Stimulated activated CD4-positive, alpha-beta T cell treated with anti-CD3 and anti-CD28 coated beads, Interleukin-2, amount 100 ng/mL, for 4 hours (primary cell): ENCODE data around the gene MACROD2.
"Not testable (repeated sequence)": the region's sequence is repeated elsewhere in the genome, so short reads cannot be mapped to it uniquely, and the experiment has no call there.

Experiments used
- DNase-seq: peaks from one replicate; pipeline ENCODE4 v3.0.0-alpha.2; 2020; ENCODE audit warnings: low read depth

Gene MACROD2

DNA sequence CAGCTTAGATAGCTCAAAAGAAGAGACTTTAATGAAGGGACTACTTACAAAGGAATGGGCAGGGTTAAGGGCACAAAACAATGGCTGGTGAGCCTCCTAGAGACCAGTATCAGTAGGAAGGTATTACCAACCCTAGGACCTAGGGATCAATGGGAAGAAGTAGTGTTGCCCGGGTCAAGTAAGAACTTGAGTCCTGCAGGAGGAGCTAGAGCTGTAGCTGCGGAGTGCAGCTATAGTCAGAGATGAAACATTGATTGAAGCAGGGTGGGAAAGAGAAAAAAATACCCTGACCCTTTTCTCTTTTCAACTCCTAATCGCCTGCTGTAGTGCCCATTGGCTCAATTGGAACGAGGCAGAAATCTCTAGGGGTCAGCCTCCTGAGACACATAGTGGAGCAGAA lies 198.1 kb downstream of the MACROD2 start:
- DNase-seq, result no peak

DNA sequence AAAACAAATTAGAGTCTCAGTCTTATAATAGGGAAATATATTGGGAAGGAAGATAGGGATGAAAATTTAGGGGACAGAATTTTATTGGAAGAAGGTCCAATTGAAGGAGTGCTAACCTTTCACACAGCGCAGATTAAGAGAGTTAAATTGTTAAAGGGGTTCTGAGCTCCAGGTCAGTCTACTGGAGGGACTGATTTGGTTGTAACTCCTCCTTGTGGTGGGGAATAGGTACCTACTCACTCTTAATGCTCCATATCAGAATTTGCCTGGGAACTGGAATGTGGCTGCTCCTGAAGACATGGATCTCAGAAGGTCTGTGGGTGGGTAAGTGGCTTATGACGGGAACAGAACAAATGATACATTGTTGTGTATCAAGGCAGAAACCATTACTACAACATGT lies 198.6 kb downstream of the MACROD2 start:
- no peak for DNase-seq

DNA sequence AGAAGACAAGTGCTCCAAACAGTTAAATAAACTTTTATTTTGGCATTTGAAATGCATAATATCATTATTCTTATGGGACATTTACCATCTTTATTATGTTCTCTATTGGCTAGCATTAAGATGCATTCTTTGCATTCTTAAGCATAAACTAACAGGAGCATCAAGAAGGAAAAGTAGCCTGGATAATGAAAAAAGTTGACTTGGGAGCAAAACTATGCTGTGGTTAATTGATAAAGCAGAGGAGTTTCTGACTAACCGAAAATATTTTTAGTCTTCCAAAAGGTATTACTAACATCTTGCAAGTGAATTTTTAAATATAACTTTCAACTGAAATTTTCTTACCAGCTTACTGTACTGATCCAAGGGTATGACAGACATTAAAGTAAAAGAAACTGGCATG lies 201.8 kb downstream of the MACROD2 start:
- DNase-seq, result no peak

DNA sequence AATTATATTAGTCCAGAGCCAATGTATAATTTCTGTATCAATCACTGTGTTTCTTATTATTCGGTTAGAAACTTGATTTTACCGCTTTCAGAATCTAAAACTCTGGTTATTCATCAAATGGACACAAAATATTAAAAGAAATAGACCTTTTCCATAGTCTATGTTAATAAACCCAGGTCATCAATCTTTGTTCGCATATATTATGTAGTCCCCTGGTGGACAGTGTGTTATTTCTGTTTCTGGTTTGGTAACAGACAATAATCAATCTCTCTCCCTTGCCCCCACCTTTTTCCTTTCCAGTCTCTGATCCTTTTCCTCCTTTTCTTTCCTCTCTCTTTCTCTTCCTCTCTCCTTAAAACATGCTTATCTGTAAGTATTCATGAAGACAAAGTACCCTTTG lies 203.1 kb downstream of the MACROD2 start:
- DNase-seq, result no peak

DNA sequence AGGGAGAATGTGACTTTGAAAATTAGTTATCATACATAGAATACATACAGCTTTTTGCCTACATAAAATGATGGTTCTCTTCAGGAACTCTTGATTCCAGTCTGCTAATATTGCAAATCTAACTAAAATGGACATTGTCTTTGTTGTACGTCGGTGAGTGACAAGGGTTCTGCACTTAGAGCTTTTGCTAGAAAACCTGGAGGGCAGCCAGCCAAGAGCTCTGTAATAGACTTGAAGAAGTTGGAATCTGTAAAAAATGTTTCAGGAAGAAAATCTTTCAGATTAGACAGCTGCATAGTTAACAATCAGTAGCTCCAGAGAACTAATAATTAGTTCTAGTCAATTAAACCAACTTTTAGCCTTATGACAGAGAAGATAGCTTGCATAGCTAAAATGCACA lies 203.8 kb downstream of the MACROD2 start:
- no peak for DNase-seq

DNA sequence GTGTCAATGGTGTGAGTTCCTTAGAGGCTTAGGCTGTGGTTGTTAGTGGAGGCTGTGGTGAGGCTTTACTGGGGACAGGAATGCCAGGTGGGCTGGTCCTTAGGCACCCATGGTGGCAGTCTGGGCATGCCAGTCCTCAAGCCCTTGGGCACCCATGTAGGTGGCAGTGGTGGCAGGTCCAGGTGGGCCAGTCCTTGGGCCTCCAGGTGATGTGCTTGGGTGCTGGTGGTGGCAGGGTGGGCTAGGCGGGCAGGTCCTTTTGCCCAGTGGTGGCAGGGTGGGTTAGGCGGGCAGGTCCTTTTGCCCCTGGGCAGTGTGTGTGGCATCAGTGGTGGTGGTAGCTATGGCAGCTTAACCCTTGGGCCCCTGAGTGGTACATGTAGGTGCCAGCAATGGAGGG lies 208.3 kb downstream of the MACROD2 start:
- DNase-seq, result no peak

DNA sequence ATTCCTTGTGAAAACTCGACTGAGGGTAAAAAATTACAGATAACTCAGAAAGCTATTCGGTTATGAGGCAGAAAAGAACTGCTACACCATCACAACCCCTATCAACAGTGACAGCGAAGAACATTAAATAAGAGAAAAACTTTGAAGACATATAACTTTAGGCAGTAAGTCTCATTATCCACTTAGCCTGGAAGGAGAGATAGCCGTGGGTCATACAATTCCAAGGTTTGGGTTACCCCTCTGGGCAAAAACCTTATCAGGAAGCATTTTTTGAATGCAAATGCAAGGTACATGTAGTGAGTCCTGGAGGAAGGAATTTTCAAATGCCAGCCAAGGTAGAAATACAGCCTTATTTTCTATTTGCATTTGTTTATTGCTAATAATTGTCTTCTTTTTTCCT lies 212.3 kb downstream of the MACROD2 start:
- no peak for DNase-seq

DNA sequence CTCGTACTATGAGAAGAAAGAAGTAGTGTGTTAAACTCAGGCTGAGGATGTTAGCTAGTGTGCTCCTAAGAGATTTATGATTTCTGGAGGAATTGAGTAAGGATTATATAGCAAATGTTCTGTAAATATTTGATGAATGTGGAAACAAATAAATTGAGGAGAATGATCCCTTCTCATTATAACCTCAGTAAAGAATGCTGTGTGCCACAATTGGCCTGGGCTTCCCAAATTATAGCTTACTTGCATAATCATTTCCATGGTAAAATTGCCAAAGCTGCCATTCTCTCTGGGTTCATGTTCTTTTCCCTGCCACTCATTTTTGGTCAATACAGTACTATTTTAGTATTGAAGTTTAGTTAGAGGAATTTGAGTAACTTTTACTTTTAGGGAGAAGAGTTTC lies 213.6 kb downstream of the MACROD2 start:
- no peak for DNase-seq

DNA sequence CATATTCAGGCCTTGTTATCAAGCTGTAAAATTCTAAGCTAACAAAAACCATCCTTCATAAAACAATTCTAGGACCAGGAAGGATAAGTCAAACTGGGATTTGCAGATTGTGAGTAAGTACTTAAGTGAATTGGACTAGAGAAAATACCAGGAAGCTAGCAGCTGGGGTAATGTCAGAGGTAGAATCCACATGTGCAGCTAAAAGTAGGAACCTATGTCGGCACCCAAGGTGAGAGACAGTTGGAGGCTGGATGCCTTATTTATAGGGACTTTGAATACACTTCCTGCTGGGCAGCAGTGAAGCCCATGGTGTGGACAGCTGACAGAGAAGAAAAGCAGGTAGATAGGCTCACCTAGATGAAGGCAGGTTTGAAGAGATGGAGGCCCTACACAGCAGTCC lies 214.8 kb downstream of the MACROD2 start:
- no peak for DNase-seq

DNA sequence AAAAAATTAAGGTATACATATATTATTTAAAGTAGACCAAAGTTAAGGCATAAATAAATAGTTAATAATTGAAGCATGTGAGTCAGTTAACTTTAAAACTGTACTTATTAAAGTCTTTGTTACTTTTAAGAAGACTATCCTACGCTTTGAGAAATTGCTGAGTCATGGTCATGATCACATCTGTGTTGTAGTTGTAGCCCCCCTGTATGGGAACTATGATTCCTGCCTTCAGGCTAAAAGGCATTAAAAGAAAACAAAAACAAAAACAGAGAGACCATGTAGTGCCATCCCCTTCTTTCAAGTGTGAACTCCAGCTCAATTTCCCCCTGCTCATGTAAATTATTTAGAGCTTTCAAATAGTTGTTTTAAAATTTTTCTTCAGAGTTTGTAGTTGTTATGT lies 218.7 kb downstream of the MACROD2 start:
- DNase-seq, result no peak

DNA sequence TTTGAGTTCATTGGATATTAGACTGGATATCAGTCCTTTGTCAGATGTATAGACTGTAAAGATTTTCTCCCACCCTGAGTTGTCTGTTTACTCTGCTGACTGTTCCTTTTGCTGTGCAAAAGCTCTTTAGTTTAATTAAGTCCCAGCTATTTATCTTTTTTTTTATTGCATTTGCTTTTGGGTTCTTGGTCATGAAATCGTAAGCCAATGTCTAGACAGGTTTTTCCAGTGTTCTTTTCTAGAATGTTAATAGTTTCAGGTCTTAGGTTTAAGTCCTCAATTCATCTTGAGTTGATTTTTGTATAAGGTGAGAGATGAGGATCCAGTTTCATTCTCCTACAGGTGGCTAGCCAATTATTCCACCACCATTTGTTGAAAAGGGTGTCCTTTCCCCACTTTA lies 220.6 kb downstream of the MACROD2 start:
- not testable (repeated sequence) for DNase-seq

DNA sequence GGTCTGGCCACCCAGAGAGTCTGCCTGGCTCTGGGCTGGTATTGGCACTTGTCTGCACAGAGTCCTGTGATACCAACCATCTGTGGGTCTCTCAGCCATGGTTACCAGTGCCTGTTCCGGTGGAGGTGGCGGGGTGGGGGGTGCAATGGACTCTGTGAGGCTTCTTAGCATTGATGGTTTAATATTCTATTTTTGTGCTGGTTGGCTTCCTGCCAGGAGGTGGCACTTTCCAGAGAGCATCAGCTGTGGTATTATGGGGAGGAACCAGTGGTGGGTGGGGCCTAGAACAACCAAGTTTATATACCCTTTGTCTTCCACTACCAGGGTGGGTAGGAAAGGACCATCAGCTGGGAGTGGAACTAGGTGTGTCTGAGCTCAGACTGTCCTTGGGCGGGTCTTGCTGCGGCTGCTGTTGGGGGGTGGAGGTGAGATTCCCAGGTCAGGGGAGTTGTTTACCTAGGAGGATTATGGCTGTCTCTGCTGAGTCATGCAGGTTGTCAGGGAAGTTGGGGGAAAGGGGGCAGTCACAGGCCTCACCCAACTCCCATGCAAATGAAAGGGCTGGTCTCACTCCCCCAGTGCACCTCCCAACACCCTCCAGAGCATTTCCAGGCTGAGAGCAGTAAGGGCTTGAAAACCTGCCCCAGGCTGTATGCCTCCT lies 224.6 kb downstream of the MACROD2 start:
- DNase-seq, result no peak

DNA sequence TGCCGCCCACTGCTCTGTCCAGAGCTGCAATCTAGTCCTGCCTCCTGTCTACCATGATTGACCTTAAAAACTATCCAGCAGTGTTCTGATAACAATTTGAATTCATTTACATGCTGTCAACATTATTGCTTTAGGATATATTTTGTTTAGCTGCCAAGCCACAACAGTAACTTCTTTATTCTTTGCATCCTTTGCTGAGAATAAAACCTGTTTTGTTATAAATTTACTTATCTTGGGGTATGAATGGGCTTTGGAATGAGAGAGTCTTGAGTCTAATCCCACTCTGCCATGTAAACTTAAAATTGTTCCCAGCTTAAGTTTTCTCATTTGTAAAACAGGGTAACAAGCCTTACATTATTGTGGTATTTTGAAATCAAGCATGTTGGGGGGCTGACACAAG lies 225.7 kb downstream of the MACROD2 start:
- no peak for DNase-seq

DNA sequence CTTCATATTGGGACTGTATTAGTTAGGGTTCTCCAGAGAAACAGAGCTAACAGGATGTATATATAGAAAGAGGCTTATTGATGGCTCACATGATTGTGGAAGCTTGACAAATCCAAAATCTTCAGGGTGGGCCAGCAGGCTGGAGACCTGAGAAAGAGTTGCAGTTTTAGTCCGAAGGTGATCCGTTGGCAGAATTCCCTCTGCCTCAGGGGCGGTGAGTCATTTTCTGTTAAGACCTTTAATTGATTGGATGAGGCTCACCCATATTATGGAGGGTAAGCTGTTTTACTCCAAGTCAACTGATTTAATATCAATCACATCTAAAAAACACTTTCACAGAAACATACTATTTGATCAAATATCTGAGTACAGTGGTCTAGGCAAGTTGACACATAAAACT lies 228.5 kb downstream of the MACROD2 start:
- no peak for DNase-seq

DNA sequence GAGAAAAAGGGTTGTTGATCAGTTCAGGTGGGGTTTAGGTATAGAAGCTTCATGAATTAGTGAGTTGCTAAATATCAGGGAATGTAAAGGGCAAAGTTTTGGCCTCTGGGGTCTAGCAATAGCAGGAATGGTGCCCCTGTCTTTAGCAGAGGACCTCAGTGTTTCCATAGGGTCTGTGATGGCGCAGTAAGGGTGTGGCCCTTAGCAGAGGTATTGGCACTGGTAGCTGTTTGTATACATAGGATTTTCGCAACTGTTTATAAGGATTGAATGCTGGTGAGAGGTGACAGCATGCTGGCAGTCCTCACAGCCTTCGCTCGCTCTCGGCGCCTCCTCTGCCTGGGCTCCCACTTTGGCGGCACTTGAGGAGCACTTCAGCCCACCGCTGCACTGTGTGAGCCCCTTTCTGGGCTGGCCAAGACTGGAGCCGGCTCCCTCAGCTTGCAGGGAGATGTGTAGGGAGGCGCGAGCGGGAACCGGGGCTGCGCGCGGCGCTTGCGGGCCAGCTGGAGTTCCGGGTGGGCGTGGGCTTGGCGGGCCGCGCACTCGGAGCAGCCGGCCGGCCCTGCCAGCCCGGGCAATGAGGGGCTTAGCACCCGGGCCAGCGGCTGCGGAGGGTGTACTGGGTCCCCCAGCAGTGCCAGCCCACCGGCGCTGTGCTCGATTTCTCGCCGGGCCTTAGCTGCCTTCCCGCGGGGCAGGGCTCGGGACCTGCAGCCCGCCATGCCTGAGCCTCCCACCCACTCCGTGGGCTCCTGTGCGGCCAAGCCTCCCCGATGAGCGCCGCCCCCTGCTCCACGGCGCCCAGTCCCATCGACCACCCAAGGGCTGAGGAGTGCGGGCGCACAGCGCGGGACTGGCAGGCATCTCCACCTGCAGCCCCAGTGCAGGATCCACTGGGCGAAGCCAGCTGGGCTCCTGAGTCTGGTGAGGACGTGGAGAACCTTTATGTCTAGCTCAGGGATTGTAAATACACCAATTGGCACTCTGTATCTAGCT lies 231.0 kb downstream of the MACROD2 start:
- DNase-seq, result not testable (repeated sequence)

DNA sequence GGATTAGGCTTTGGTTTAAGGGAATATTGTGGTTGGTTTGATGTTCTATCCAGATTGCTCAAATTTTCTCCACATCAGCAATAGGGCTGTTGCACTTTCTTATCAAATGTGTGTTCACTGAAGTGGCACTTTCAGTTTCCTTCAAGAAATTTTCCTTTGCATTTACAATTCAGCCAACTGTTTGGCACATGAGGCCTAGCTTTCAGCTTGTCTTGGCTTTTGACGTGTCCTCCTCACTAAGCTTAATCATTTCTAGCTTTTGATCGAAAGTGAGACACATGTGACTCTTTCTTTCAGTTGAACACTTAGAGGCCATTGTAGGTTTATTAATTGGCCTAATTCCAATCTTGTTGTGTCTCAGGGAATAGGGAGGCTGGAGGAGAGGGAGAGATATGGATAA lies 237.3 kb downstream of the MACROD2 start:
- DNase-seq, result no peak

DNA sequence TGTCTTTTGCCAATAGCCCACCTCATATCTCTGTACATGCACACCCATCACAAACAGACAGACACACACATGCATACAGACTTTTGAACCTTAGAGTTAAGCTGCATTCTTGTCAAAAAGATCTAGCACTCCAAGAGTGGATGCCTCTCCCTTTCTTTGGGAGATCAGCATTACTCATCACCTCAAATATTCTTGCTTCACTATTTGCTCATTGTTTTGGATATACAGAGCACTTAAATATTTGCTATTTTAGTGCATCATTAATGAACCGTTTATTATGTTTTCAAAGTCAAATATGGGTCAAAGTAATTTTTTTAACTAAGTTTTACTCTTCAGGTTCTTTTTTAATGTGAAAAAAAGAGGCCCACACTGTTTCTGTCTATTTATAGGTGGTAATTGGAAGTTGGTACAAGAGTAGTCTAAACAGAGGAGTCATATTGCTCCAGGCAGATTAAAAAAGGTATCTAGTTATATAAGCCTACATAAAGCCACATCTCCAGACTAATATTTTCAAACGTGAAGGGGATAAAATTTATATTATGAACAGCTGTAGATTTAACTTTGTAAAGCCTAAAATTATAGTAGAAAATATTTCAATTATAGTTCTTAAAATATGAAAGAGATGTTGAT lies 239.5 kb downstream of the MACROD2 start:
- no peak for DNase-seq

DNA sequence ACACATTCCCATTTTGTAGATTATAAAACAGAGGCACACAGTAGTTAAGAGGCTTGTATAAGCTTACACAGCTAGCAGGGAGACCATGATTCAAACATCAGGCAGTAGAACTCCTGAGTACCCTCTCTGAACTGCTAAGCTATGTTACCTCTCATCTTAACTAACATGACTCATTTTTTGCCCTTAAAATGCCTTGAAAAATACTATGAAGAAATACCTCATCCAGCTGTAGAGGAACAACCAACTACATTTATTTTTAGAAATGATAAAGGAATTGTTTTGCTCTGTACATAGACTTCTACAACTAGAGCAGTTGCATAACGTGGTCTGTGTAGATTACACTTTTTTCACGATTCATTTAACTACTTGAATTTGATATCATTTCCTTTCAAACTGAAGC lies 240.0 kb downstream of the MACROD2 start:
- DNase-seq, result no peak

DNA sequence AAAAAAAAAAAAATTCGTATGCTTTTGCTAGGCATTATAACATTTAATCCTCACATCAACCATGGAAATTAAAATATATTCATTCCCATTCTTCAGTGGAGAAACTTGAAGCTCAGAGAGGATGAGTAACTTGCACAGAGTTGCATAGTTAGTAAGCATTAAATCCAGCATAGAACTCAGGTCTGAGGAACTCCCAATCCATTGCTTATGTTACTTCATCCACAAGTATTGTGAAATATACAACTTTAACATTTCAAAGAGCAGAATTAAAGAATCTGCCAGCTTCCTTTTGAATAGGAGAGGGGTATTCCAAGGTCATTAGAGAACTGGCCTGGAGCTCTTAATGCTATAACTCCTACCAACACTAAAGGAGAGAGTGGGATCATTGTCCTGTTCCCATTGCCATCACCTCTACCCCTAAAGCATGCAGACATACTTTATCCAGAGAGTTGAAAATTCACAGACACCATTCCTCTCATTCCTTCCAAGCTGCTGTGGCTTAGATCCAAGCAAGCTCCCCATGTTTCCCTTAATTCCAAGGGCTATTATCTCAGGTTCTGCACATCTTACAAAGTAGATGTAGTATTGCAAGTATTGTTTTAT lies 250.2 kb downstream of the MACROD2 start:
- no peak for DNase-seq

DNA sequence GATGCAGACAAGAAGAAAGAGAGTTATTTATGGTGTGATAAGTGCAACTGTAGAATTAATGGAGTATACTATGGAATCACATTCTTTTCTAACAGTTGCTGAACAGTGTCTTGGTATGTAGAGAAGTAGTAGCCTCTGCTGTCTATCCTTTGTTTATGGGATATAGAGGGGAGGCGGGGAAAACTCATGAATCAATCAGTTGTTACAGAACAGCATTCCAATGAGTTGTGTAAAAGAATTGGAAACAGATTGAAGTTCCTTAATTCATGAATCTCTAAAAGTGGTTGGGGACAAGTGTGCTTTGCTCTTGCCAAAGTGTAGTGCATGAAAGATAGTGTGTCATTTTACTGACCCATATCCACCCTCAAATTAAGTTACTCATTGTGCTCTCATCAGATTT lies 264.4 kb downstream of the MACROD2 start:
- DNase-seq, result no peak

DNA sequence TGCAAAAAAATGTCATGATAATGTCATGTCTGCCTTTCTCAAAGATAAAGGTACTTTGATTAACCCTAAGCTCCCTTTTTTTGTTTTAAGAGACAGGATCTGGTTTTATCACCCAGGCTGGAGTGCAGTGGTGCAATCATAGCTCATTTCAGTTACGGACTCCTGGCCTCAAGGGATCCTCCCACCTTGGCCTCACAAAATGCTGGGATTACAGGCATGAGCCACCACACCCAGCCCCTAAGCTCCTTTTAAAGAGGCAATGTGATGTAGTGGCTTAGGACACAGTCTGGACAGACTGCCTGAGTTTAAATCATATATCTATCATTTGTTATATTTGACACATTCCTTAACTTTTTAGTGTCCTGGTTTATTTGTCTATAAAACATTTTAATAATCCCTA lies 265.1 kb downstream of the MACROD2 start:
- no peak for DNase-seq

DNA sequence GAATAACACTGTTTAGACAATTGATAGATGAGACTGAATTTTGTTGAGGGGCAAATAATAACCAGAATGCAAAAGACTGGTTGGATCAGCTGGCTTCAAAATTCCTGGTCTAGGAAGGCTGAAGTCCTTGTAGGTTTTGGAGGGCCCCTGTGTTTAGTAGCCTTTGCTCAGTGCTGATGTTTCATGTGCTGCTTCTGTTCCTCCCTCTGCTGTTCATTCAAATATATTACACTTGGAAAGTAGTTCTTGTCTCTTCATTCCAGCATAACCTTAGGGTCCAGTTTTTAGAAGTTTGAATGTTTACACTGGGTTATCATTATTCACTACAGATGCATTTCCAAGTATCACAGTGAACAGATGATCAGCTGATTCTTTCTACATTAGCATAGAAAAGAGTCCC lies 269.6 kb downstream of the MACROD2 start:
- DNase-seq, result no peak

DNA sequence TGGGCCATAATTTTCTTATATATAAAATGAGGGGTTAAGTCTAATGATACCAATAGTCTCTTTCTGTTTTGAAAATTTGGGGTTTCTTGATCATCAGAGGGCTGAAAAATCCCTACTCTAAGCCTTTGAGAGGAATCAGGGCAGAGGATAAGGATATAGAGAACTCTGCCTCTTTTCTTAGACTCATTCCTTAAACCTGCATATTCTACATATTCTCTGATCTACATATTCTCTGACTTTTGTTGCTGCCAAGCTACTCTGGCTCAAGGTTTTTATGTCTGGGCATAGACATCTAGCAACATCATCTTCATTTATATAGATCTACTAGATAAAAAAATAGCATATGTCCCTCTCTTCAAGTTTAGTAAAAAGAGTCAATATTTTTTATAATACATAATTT lies 270.9 kb downstream of the MACROD2 start:
- DNase-seq, result no peak
